Esophagus muscularis mucosa (tissue), 4 donors: ENCODE measurements around the gene CEBPZ. TPM values are rescaled to one million over a fixed set of nuclear protein-coding genes. Genes with fewer than 3 reads are reported as not detected.
"Not testable (repeated sequence)": the region's sequence is repeated elsewhere in the genome, so short reads cannot be mapped to it uniquely, and the experiment has no call there.

Experiments
- DNase-seq: peaks from one replicate; pipeline ENCODE4 v3.0.0-alpha.2; 2017; ENCODE audit errors: extremely low spot score
- H3K27ac ChIP-seq, 4 donors: fragments of 200-600 bp; sonication (generic); replicated peaks in 1 of 4; 1 replicate in 3 of 4; 2 replicates in 1 of 4; pipeline ENCODE4 v1.5.1; 2016 to 2019; ENCODE audit warnings: mild to moderate bottlenecking in 1 of 4
- H3K27me3 ChIP-seq, 4 donors: fragments of 200-600 bp; sonication (generic); one replicate each; pipeline versions ENCODE4 v1.5.1 to v1.6.0; 2016 to 2019
- H3K36me3 ChIP-seq, 4 donors: fragments of 200-600 bp; sonication (generic); one replicate each; pipeline ENCODE4 v1.5.1; 2016 to 2019
- H3K4me1 ChIP-seq, 4 donors: fragments of 200-600 bp; sonication (generic); one replicate each; pipeline ENCODE4 v1.5.1; 2016 to 2019
- H3K4me3 ChIP-seq, 4 donors: fragments of 200-600 bp; sonication (generic); 1 replicate in 2 of 4; 2 replicates in 2 of 4; pipeline ENCODE4 v1.5.1; 2016 to 2019; ENCODE audit warnings: mild to moderate bottlenecking in 4 of 4, moderate library complexity in 1 of 4
- H3K9me3 ChIP-seq, 4 donors: fragments of 200-600 bp; sonication (generic); 1 replicate in 3 of 4; 2 replicates in 1 of 4; pipeline ENCODE4 v1.5.1; 2016 to 2019
- CTCF ChIP-seq, 3 experiments: fragments of 200-600 bp in 2 of 3; fragments of 450-650 bp in 1 of 3; sonication (generic) in 2 of 3; IDR thresholded peaks; one replicate each; pipeline ENCODE4 v1.5.1; 2017 to 2019; ENCODE audit warnings: antibody characterized with exemption in 3 of 3, mild to moderate bottlenecking in 2 of 3, moderate library complexity in 1 of 3
- EP300 ChIP-seq: sonication (generic); formaldehyde crosslinking; IDR thresholded peaks from one replicate; pipeline ENCODE4 v1.6.1; 2017; ENCODE audit warnings: antibody characterized with exemption
- POLR2A ChIP-seq: fragments of 450-650 bp; IDR thresholded peaks from one replicate; pipeline ENCODE4 v1.6.1; 2017; ENCODE audit warnings: antibody characterized with exemption, moderate library complexity, mild to moderate bottlenecking, low read depth
- POLR2AphosphoS5 ChIP-seq, 2 donors: sonication (generic); formaldehyde crosslinking; IDR thresholded peaks; one replicate each; pipeline ENCODE4 v1.6.1; 2017; ENCODE audit warnings: antibody characterized with exemption in 2 of 2
- WGBS: methylation state at CpG from one replicate; pipeline ENCODE4 v1.1.5; 2018; 5-methylcytosine and 5-hydroxymethylcytosine counted together
- intact Hi-C: fragments of 100-400 bp; cut with DNase I; formaldehyde crosslinking; loops from one replicate; pipeline ENCODE4 v1.15.1; 2023
- total RNA-seq, 4 donors: library from RNA; depleted of rRNA; stranded (reverse); fragments of >200 nt; gene quantifications; one replicate each; pipeline versions ENCODE4 v1.1.0 to v1.2.1, GENCODE V29; 2016

The CEBPZ gene
- total RNA-seq, 4 donors from 2014 or later, result 22.4 to 34.5 (median 30.0) TPM

GRCh38 chr2:37201766-37202165 is 29.6 kb downstream of the CEBPZ start:
- WGBS, result 83% methylated on average over 1 of the region's 1 CpG
- H3K4me3 ChIP-seq, result no peak overlapping the region
- TF ChIP-seq POLR2A, result no peak
- TF ChIP-seq POLR2AphosphoS5 (IDR thresholded peaks at IDR 0.05), result no peak
- no peak for TF ChIP-seq CTCF (IDR thresholded peaks at IDR 0.05)
- no peak for TF ChIP-seq EP300

GRCh38 chr2:37201208-37201607 is 30.2 kb downstream of the CEBPZ start:
- Histone ChIP-seq H3K36me3 (peaks cover 28 to 64% (median 58%) of the 10 kb centered on the region in 4 donors), H3K4me3 (no peak overlapping the region), H3K9me3 (peaks cover 0 to 7% (median 4%) of the 10 kb centered on the region in 4 donors), H3K4me1 (peaks cover 12 to 25% (median 22%) of the 10 kb centered on the region in 4 donors), H3K27me3 (no peaks in the 10 kb centered on the region), H3K27ac (no peak overlapping the region)
- DNase-seq, result no peak
- TF ChIP-seq POLR2AphosphoS5 (IDR thresholded peaks at IDR 0.05) (no peak), CTCF (IDR thresholded peaks at IDR 0.05) (no peak), EP300 (no peak), POLR2A (no peak)
- intact Hi-C loops, result no loop called here
- WGBS, result 81% methylated on average over 1 of the region's 1 CpG

More at GRCh38 chr2:37201766-37202165, 29.6 kb downstream of the CEBPZ start:
- peaks cover 0 to 7% (median 4%) of the 10 kb centered on the region in 4 donors for H3K9me3 ChIP-seq
- DNase-seq, result no peak
- H3K27me3 ChIP-seq, result no peaks in the 10 kb centered on the region
- peaks cover 12 to 25% (median 22%) of the 10 kb centered on the region in 4 donors for H3K4me1 ChIP-seq
- H3K36me3 ChIP-seq, result peaks cover 32 to 69% (median 63%) of the 10 kb centered on the region in 4 donors
- no peak overlapping the region for H3K27ac ChIP-seq
- intact Hi-C loops, result no loop called here

- Histone ChIP-seq H3K36me3 (peaks cover 23 to 39% (median 32%) of the 10 kb centered on the region in 4 donors), H3K27ac (no peak overlapping the region), H3K9me3 (peaks cover 0 to 3% (median 3%) of the 10 kb centered on the region in 4 donors), H3K4me1 (peaks cover 12 to 30% (median 23%) of the 10 kb centered on the region in 4 donors), H3K4me3 (no peak overlapping the region), H3K27me3 (no peaks in the 10 kb centered on the region)
- TF ChIP-seq EP300, result no peak
- no peak for TF ChIP-seq CTCF (IDR thresholded peaks at IDR 0.05)
- TF ChIP-seq POLR2AphosphoS5 (IDR thresholded peaks at IDR 0.05), result no peak
- TF ChIP-seq POLR2A, result no peak
- WGBS, result 94% methylated on average over 8 of the region's 8 CpGs
- DNase-seq, result no peak
- intact Hi-C loops, result loop anchor here (5.0 kb wide), 1 partner anchor 34 kb away; the partner anchor contains the start of genes CEBPZ and NDUFAF7
Observed at GRCh38 chr2:37198681-37199065, 32.7 kb downstream of the CEBPZ start.

DNA sequence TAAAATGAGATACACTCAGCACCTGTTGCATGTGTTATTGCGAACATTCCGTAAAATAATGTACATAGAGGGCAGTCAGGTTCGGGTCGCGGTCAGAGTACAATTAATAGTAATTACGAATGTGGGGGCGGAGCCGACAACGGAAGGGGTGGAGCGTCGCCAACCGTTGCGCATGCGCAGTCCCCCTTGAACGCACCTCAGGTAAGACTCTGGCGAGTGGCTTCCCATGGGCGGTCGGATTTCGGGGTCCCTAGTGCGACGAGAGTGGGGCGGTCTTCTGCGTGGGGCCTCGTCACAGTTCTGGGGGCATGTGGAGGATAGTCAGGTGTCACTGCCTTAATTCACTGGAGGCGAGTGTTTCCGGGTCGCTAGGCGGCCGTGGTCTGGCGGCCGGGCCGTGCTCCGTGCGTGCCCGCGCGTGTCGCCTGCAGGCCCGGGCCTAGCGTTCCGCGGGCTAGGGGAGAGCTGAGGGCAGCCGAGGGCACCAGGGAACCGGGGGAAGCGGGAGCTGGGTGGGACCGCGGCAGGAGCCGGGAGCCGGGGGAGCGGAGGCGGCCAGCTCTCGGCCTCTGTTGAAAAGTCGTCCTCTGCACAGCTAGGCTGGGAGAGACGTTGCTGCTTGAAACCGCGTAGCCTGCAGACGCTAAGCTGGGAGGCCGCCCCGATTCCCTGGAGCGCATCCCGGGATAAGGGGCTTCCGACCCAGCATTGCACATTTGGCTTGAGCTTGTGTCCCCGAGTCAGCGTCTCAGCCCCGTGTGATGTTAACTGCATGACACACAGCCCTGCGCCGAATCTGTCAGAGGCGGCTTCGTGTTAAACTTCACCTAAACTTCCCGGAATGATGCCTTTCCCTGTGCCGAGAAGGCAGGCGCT is 34.8 kb downstream of the CEBPZ start, which contains the start of gene CEBPZOS:
Gene CEBPZOS (plus strand): TSS at position 177 of the 876 bp plus-strand sequence. CDS start 3,209 bp downstream, outside the sequence.
- Histone ChIP-seq H3K36me3 (peaks cover 11 to 18% (median 14%) of the 10 kb centered on the region in 4 donors), H3K27ac (peak within 1 kb of the TSS; percentile 87 to 95 (median 92)), H3K4me1 (peaks cover 12 to 30% (median 23%) of the 10 kb centered on the region in 4 donors), H3K4me3 (peak within 1 kb of the TSS; percentile 81 to 90 (median 85)), H3K9me3 (no peaks in the 10 kb centered on the region), H3K27me3 (no peaks in the 10 kb centered on the region)
- peak; percentile 89 to 94 for TF ChIP-seq POLR2AphosphoS5 (IDR thresholded peaks at IDR 0.05)
- TF ChIP-seq EP300, result no peak
- TF ChIP-seq POLR2A, result peak; percentile 53
- no peak for TF ChIP-seq CTCF (IDR thresholded peaks at IDR 0.05)
- intact Hi-C loops, result loop anchor here (5.0 kb wide), 1 partner anchor 36 kb away; the partner anchor contains the start of genes CEBPZ and NDUFAF7
- 2% methylated on average over 32 of the region's 72 CpGs for WGBS
- DNase-seq, result peak; percentile 94

GRCh38 chr2:37195862-37196319 is 35.5 kb downstream of the CEBPZ start:
- H3K27ac ChIP-seq, result peak overlapping the region; percentile 87 to 95 (median 92)
- intact Hi-C loops, result loop anchor here (5.0 kb wide), 1 partner anchor 36 kb away; the partner anchor contains the start of genes CEBPZ and NDUFAF7
- DNase-seq, H3K27me3 ChIP-seq, H3K9me3 ChIP-seq: not testable (repeated sequence)
- 80% methylated on average over 20 of the region's 20 CpGs for WGBS
- H3K4me1 ChIP-seq, result peaks cover 12 to 30% (median 23%) of the 10 kb centered on the region in 4 donors
- peaks cover 5 to 12% (median 7%) of the 10 kb centered on the region in 4 donors for H3K36me3 ChIP-seq
- H3K4me3 ChIP-seq, result peak overlapping the region; percentile 81 to 90 (median 85)
